BLaER1 treated with 17β-estradiol and CSF1 and Interleukin-3, amounts not matched to agents 10 nM and 100 nM (cell line): ENCODE measurements around the gene GPR149.
"Not testable (repeated sequence)": the region's sequence is repeated elsewhere in the genome, so short reads cannot be mapped to it uniquely, and the experiment has no call there.

Experiments
- H3K27ac ChIP-seq, 11 experiments: shearing (Covaris generic); formaldehyde crosslinking; 2 replicates each; pipeline ENCODE4 v1.8.1; 2022
- H3K27me3 ChIP-seq, 11 experiments: shearing (Covaris generic); formaldehyde crosslinking; 2 replicates each; pipeline ENCODE4 v1.8.1; 2022
- H3K36me3 ChIP-seq, 11 experiments: shearing (Covaris generic); formaldehyde crosslinking; 2 replicates each; pipeline ENCODE4 v1.8.1; 2022
- H3K4me1 ChIP-seq, 10 experiments: shearing (Covaris generic); formaldehyde crosslinking; 2 replicates each; pipeline ENCODE4 v1.8.1; 2022
- H3K4me2 ChIP-seq, 11 experiments: shearing (Covaris generic); formaldehyde crosslinking; 2 replicates each; pipeline ENCODE4 v1.8.1; 2022
- H3K4me3 ChIP-seq, 10 experiments: shearing (Covaris generic); formaldehyde crosslinking; 2 replicates each; pipeline ENCODE4 v1.8.1; 2022
- H3K9ac ChIP-seq, 11 experiments: shearing (Covaris generic); formaldehyde crosslinking; 2 replicates each; pipeline ENCODE4 v1.8.1; 2022
- H3K9me3 ChIP-seq, 11 experiments: shearing (Covaris generic); formaldehyde crosslinking; replicated peaks in 1 of 11; 2 replicates each; pipeline ENCODE4 v1.8.1; 2022
- H4K20me1 ChIP-seq, 11 experiments: shearing (Covaris generic); formaldehyde crosslinking; 2 replicates each; pipeline ENCODE4 v1.8.1; 2022
- Cebpa-rat ChIP-seq, 11 experiments: shearing (Covaris generic); IDR thresholded peaks; 2 replicates each; pipeline ENCODE4 v1.8.1; 2022

The GPR149 gene

GRCh38 chr3:154430014-154430413 is at the start of gene GPR149:
Gene GPR149 (minus strand): TSS chr3:154430190. CDS start chr3:154429615, 575 bp downstream.
- Histone ChIP-seq H3K36me3 (no peaks in the 10 kb centered on the region), H3K4me2 (no peak within 1 kb of the TSS), H3K9ac (no peak within 1 kb of the TSS), H3K27ac (no peak within 1 kb of the TSS), H3K9me3 (peaks cover 0 to 4% (median 0%) of the 10 kb centered on the region in 11 experiments; a peak in 2 of 22 replicates), H3K27me3 (no peaks in the 10 kb centered on the region), H3K4me3 (no peak within 1 kb of the TSS), H4K20me1 (no peaks in the 10 kb centered on the region; a peak in 1 of 22 replicates), H3K4me1 (no peaks in the 10 kb centered on the region)
- TF ChIP-seq Cebpa-rat (IDR thresholded peaks at IDR 0.05), result no peak

GRCh38 chr3:154473769-154474168 is 43.8 kb upstream of the GPR149 start:
- Histone ChIP-seq H3K36me3 (no peaks in the 10 kb centered on the region), H3K27ac (no peak overlapping the region), H3K4me2 (no peak overlapping the region), H3K27me3 (no peaks in the 10 kb centered on the region), H3K9me3 (peaks cover 0 to 9% (median 0%) of the 10 kb centered on the region in 11 experiments; a peak in 2 of 22 replicates), H3K9ac (no peak overlapping the region), H3K4me1 (no peaks in the 10 kb centered on the region), H3K4me3 (no peak overlapping the region), H4K20me1 (no peaks in the 10 kb centered on the region)
- no peak for TF ChIP-seq Cebpa-rat (IDR thresholded peaks at IDR 0.05)

DNA sequence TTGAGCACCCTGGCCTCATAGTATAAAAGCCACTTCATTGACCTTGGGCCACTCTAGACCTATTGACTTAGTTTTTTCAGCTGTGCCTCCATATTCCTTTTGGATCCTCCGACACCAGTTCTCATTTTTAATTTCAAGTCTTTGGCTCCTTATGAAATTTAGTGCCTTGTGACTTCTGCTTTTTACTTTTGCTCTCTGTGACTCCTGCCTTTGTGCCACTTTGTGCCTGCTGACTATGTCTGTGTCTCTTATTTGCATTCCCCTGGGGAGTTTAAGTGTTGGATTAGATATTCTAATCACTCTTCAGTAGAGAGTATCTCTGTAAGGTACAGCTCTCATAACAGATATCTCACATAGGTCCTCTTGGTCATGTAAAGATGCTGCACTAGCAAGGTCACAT is 39.6 kb upstream of the GPR149 start:
- Histone ChIP-seq H3K9ac (no peak overlapping the region), H3K9me3 (peaks cover 0 to 9% (median 0%) of the 10 kb centered on the region in 11 experiments; a peak in 2 of 22 replicates), H3K4me2 (no peak overlapping the region), H3K36me3 (no peaks in the 10 kb centered on the region), H3K4me1 (no peaks in the 10 kb centered on the region), H3K27me3 (no peaks in the 10 kb centered on the region), H3K4me3 (no peak overlapping the region), H4K20me1 (no peaks in the 10 kb centered on the region), H3K27ac (no peak overlapping the region)
- TF ChIP-seq Cebpa-rat (IDR thresholded peaks at IDR 0.05), result no peak

DNA sequence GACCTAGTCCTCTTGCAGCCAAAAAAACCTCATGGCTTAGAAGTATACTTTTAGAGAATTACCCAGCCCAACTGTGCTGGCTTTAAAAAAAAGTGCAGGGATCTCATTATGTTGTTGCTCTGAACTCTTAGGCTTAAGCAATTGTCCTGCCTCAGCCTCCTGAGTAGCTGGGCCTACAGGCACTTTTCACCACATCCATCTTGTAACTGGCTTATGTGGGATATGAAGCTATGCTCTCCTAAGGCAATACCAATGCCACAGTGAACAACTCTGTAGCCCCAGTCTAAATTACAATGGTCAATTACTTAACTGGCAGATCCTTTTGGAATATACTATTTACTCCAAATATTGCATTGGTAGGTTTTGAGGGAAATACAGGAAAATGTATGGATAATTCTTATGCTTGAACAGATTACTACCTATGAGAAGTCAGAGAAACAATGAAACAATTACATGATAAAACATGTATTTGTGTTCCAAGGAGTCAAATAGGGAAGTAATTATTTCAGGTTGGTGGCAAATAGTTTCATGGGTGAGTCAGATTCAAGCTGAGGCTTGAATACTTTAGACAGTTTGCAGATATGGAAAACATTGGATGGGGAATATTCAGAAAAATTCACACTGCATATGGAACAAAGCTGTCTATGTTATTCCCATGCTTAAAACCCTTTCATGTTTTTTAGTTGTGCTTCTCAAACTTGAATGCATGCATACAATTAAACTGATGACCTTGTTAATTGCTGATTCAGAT is 34.6 kb upstream of the GPR149 start:
- no peak for TF ChIP-seq Cebpa-rat (IDR thresholded peaks at IDR 0.05)
- H3K27ac ChIP-seq, result no peak overlapping the region
- H3K9me3 ChIP-seq, result no peaks in the 10 kb centered on the region
- no peaks in the 10 kb centered on the region for H3K27me3 ChIP-seq
- H3K9ac ChIP-seq, result no peak overlapping the region
- H3K4me1 ChIP-seq, result no peaks in the 10 kb centered on the region
- H4K20me1 ChIP-seq, result no peaks in the 10 kb centered on the region
- H3K4me2 ChIP-seq, result no peak overlapping the region
- H3K4me3 ChIP-seq, result no peak overlapping the region
- H3K36me3 ChIP-seq, result no peaks in the 10 kb centered on the region

DNA sequence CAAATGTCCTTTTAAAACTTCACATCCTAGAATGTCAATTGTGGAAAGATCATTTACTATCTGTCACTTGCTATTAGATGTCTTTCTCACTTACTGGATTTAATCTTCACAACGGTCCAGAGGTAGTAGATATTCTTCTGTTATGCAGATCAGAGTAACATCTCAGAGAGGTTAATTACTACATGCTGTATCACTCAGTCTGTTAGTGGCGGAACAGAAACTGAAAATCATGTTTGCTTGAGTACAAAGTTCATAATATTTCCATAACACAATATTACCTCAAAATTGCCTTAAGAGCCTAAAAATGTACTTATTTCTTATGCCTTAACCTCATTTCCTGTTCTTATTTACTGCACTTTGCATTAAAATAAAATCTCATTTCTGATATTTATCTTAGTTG is 28.6 kb upstream of the GPR149 start:
- no peak for TF ChIP-seq Cebpa-rat (IDR thresholded peaks at IDR 0.05)
- no peaks in the 10 kb centered on the region for H3K36me3 ChIP-seq
- H3K27ac ChIP-seq, result no peak overlapping the region
- H3K9me3 ChIP-seq, result peaks cover 0 to 5% (median 0%) of the 10 kb centered on the region in 11 experiments; a peak in 1 of 22 replicates
- no peak overlapping the region for H3K4me3 ChIP-seq
- H3K27me3 ChIP-seq, result no peaks in the 10 kb centered on the region
- H3K9ac ChIP-seq, result no peak overlapping the region
- no peaks in the 10 kb centered on the region for H3K4me1 ChIP-seq
- no peaks in the 10 kb centered on the region for H4K20me1 ChIP-seq
- no peak overlapping the region for H3K4me2 ChIP-seq

GRCh38 chr3:154439081-154439480 is 9.1 kb upstream of the GPR149 start:
- not testable (repeated sequence) for H3K4me3 ChIP-seq, H4K20me1 ChIP-seq, H3K9me3 ChIP-seq, H3K4me1 ChIP-seq, H3K27ac ChIP-seq, H3K4me2 ChIP-seq, H3K27me3 ChIP-seq, H3K9ac ChIP-seq, H3K36me3 ChIP-seq

GRCh38 chr3:154431043-154431442 is 1.1 kb upstream of the GPR149 start:
- Histone ChIP-seq H3K27me3 (no peaks in the 10 kb centered on the region), H3K4me1 (no peaks in the 10 kb centered on the region), H3K9me3 (peaks cover 0 to 4% (median 0%) of the 10 kb centered on the region in 11 experiments; a peak in 2 of 22 replicates), H3K9ac (no peak overlapping the region), H4K20me1 (no peaks in the 10 kb centered on the region; a peak in 1 of 22 replicates), H3K4me2 (no peak overlapping the region), H3K27ac (no peak overlapping the region), H3K36me3 (no peaks in the 10 kb centered on the region), H3K4me3 (no peak overlapping the region)
- no peak for TF ChIP-seq Cebpa-rat (IDR thresholded peaks at IDR 0.05)

DNA sequence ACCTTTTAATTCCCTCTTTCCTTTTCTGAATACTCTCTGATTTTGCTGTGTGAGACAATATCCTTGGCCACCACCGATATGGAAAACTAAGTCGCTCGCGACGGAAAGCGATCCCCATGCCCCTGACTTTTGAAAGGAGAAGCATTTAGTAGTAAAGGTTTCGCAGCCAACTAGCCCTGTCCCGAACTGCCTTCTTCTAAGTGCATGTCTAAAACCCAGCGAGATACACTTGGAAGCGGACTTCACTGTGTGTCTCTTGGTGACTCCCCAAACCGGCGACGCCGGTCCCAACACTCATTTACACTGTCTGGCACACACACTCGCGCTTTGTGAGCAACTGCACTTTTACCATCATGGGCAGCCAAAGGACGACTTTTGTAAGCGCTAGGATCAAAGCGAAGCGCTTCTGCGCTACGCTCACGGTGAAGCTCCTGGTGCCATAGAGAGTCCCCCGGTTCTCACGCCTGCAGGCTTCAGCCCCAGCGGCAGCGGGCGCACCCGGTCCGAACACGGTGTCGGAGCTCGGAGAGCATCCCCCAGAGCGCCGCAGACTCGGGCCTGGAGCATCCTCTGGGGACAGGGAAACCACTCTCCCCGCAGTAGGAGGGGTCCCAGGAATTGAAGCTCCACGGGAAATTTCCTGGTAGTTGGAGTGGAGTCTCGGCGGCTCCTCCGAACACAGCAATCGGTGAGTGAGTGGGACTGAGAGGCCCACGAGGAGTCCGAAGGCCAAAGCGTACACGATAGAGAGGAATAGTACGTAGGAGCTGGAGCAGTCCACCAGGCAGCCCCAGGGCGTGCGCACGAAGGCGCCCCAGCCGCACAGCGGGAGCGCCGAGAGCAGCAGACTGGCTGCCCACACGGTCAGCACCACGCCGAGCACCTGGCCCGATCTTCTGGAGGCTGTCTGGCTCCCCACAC is 1.4 kb downstream of the GPR149 start:
- Histone ChIP-seq H4K20me1 (no peaks in the 10 kb centered on the region; a peak in 1 of 22 replicates), H3K4me2 (no peak overlapping the region), H3K4me1 (no peaks in the 10 kb centered on the region), H3K36me3 (no peaks in the 10 kb centered on the region), H3K27ac (no peak overlapping the region), H3K9ac (no peak overlapping the region), H3K27me3 (no peaks in the 10 kb centered on the region), H3K9me3 (peaks cover 0 to 4% (median 0%) of the 10 kb centered on the region in 11 experiments; a peak in 2 of 22 replicates), H3K4me3 (no peak overlapping the region)
- no peak for TF ChIP-seq Cebpa-rat (IDR thresholded peaks at IDR 0.05)

GRCh38 chr3:154427685-154428285 is 2.2 kb downstream of the GPR149 start:
- H3K4me2 ChIP-seq, result no peak overlapping the region

More at GRCh38 chr3:154427685-154428285, 2.2 kb downstream of the GPR149 start:
- H3K27me3 ChIP-seq, result no peaks in the 10 kb centered on the region
- no peak for TF ChIP-seq Cebpa-rat (IDR thresholded peaks at IDR 0.05)
- H4K20me1 ChIP-seq, result no peaks in the 10 kb centered on the region; a peak in 1 of 22 replicates
- no peak overlapping the region for H3K27ac ChIP-seq
- no peaks in the 10 kb centered on the region for H3K36me3 ChIP-seq
- no peak overlapping the region for H3K4me3 ChIP-seq
- no peak overlapping the region for H3K9ac ChIP-seq
- H3K4me1 ChIP-seq, result no peaks in the 10 kb centered on the region
- H3K9me3 ChIP-seq, result peaks cover 0 to 4% (median 0%) of the 10 kb centered on the region in 11 experiments; a peak in 2 of 22 replicates
